ENCODE results near the gene EHMT2. TPM values are rescaled to one million over a fixed set of nuclear protein-coding genes. Genes with fewer than 3 reads are reported as not detected.
"Not testable (repeated sequence)": the region's sequence is repeated elsewhere in the genome, so short reads cannot be mapped to it uniquely, and the experiment has no call there.

The EHMT2 gene
- total RNA-seq, 2 experiments from 2014 or later: 45.5 to 46.0 TPM

DNA sequence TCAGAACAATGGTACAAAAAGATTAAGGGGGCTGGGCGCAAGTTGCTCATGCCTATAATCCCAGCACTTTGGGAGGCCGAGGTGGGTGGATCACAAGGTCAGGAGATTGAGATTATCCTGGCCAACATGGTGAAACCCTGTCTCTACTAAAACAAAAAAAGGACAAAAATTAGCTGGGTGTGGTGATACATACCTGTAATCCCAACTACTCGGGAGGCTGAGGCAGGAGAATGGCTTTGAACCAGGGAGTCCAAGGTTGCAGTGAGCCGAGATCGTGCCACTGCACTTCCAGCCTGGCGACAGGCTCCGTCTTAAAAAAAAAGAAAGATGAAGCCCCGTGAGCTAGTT, 57.7 kb downstream of the EHMT2 start:
- DNase-seq; H3K9me3 Mint-ChIP-seq; H3K27ac Mint-ChIP-seq; intact Hi-C loops (cut with micrococcal nuclease); H3K27me3 Mint-ChIP-seq; H3K4me3 Mint-ChIP-seq: not testable (repeated sequence)
- ChIA-PET POLR2A (interaction anchor here (0.7 to 1.2 kb wide), 2 partner anchors 44 to 166 kb away, joined by 3 to 4 read pairs; partner anchors contain the start of gene VARS1), CTCF (interaction anchor here (1.6 to 2.3 kb wide), 2 partner anchors 110 to 112 kb away, joined by 4 to 8 read pairs; partner anchors contain the start of gene DDAH2)
- Mint-ChIP-seq H3K4me1 (ENCODE audit: low read depth) (peaks cover 25% of the 10 kb centered on the region), H3K36me3 (peaks cover 61% of the 10 kb centered on the region)

- DNase-seq: no peak
- ChIA-PET CTCF (interaction anchor here (0.8 to 2.3 kb wide), 5 partner anchors 9 to 113 kb away, joined by 3 to 8 read pairs (median 4); partner anchors contain the start of gene DDAH2), POLR2A (interaction anchor here (0.8 kb wide), 1 partner anchor 133 kb away, joined by 3 read pairs; the partner anchor contains the start of gene DXO)
- Mint-ChIP-seq H3K36me3 (peaks cover 65% of the 10 kb centered on the region), H3K9me3 (no peaks in the 10 kb centered on the region), H3K4me1 (ENCODE audit: low read depth) (peaks cover 28% of the 10 kb centered on the region), H3K4me3 (peak overlapping the region; percentile 45), H3K27ac (peak overlapping the region; percentile 57), H3K27me3 (no peaks in the 10 kb centered on the region)
- intact Hi-C loops (cut with micrococcal nuclease): no loop called here
These were observed 58.5 kb downstream of the EHMT2 start for GRCh38 chr6:31838968-31839367.

DNA sequence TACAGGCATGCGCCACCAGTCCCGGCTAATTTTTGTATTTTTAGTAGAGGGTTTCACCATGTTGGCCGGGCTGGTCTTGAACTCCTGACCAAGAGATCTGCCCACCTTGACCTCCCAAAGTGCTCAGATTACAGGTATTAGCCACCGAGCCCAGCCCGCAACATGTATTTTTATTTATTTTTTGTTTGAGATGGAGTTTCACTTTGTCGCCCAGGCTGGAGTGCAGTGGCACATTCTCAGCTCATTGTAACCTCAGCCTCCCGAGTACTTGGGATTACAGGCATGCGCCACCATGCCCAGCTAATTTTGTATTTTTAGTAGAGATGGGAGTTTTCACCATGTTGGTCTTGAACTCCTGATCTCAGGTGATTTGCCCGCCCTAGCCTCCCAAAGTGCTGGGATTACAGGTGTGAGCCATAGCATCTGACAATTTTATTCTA, 59.4 kb downstream of the EHMT2 start:
- DNase-seq; intact Hi-C loops (cut with micrococcal nuclease); H3K9me3 Mint-ChIP-seq; H3K27me3 Mint-ChIP-seq: not testable (repeated sequence)
- peak overlapping the region; percentile 97 for H3K4me3 Mint-ChIP-seq
- H3K27ac Mint-ChIP-seq: peak overlapping the region; percentile 60
- CTCF ChIA-PET: interaction anchor here (0.8 to 2.3 kb wide), 3 partner anchors 8 to 108 kb away, joined by 3 to 8 read pairs (median 4); partner anchors contain the start of gene DDAH2
- peaks cover 65% of the 10 kb centered on the region for H3K36me3 Mint-ChIP-seq
- POLR2A ChIA-PET: interaction anchor here (0.6 to 1.6 kb wide), 2 partner anchors 24 to 50 kb away, joined by 3 to 6 read pairs; partner anchors contain the start of gene NEU1
- peaks cover 30% of the 10 kb centered on the region for H3K4me1 Mint-ChIP-seq (ENCODE audit: low read depth)

GRCh38 chr6:31837369-31838113, 60.0 kb downstream of the EHMT2 start:
- Mint-ChIP-seq H3K4me3 (peak overlapping the region; percentile 97), H3K27ac (peak overlapping the region; percentile 97), H3K9me3 (no peaks in the 10 kb centered on the region), H3K4me1 (ENCODE audit: low read depth) (peaks cover 33% of the 10 kb centered on the region), H3K36me3 (peaks cover 66% of the 10 kb centered on the region), H3K27me3 (no peaks in the 10 kb centered on the region)
- POLR2A ChIA-PET: interaction anchor here (0.6 to 2.9 kb wide), 7 partner anchors 10 to 100 kb away, joined by 3 to 8 read pairs (median 4); partner anchors contain the start of genes HSPA1B, NEU1 and VARS1
- intact Hi-C loops (cut with micrococcal nuclease): no loop called here
- no peak for DNase-seq
- CTCF ChIA-PET: interaction anchor here (0.5 to 2.3 kb wide), 5 partner anchors 31 to 240 kb away, joined by 3 to 8 read pairs (median 3); partner anchors contain the start of genes DDAH2 and LSM2

- DNase-seq: no peak
- ChIA-PET CTCF (interaction anchor here (0.5 to 2.1 kb wide), 5 partner anchors 27 to 239 kb away, joined by 3 to 11 read pairs (median 3); partner anchors contain the start of genes LSM2 and NEU1), POLR2A (interaction anchor here (0.6 to 2.9 kb wide), 8 partner anchors 9 to 99 kb away, joined by 3 to 8 read pairs (median 4); partner anchors contain the start of genes HSPA1B, NEU1 and VARS1)
- peak overlapping the region; percentile 97 for H3K4me3 Mint-ChIP-seq
- peaks cover 66% of the 10 kb centered on the region for H3K36me3 Mint-ChIP-seq
- no peaks in the 10 kb centered on the region for H3K9me3 Mint-ChIP-seq
- H3K27ac Mint-ChIP-seq: peak overlapping the region; percentile 97
- intact Hi-C loops (cut with micrococcal nuclease): no loop called here
- peaks cover 34% of the 10 kb centered on the region for H3K4me1 Mint-ChIP-seq (ENCODE audit: low read depth)
- H3K27me3 Mint-ChIP-seq: no peaks in the 10 kb centered on the region
These were observed 60.8 kb downstream of the EHMT2 start for GRCh38 chr6:31836474-31837368.

GRCh38 chr6:31836047-31836473, 61.4 kb downstream of the EHMT2 start:
- H3K4me1 Mint-ChIP-seq (ENCODE audit: low read depth): peaks cover 38% of the 10 kb centered on the region
- intact Hi-C loops (cut with micrococcal nuclease): no loop called here
- no peaks in the 10 kb centered on the region for H3K27me3 Mint-ChIP-seq
- ChIA-PET POLR2A (interaction anchor here (0.6 to 2.9 kb wide), 6 partner anchors 8 to 98 kb away, joined by 3 to 8 read pairs (median 4); partner anchors contain the start of genes HSPA1B and NEU1), CTCF (interaction anchor here (0.6 to 2.1 kb wide), 2 partner anchors 13 to 27 kb away, joined by 5 to 11 read pairs; partner anchors contain the start of gene NEU1)
- peak overlapping the region; percentile 97 for H3K4me3 Mint-ChIP-seq
- no peaks in the 10 kb centered on the region for H3K9me3 Mint-ChIP-seq
- H3K36me3 Mint-ChIP-seq: peaks cover 65% of the 10 kb centered on the region
- no peak for DNase-seq
- peak overlapping the region; percentile 97 for H3K27ac Mint-ChIP-seq

- peak overlapping the region; percentile 97 for H3K27ac Mint-ChIP-seq
- peak overlapping the region; percentile 97 for H3K4me3 Mint-ChIP-seq
- H3K9me3 Mint-ChIP-seq: no peaks in the 10 kb centered on the region
- H3K27me3 Mint-ChIP-seq: no peaks in the 10 kb centered on the region
- ChIA-PET CTCF (interaction anchor here (0.6 to 2.1 kb wide), 3 partner anchors 29 to 118 kb away, joined by 4 to 11 read pairs (median 5); partner anchors contain the start of gene NEU1), POLR2A (interaction anchor here (0.6 to 2.9 kb wide), 13 partner anchors 11 to 293 kb away, joined by 3 to 8 read pairs (median 4); partner anchors contain the start of genes DDAH2, DDX39B, EHMT2 and LSM2)
- intact Hi-C loops (cut with micrococcal nuclease): loop anchor here (1.0 to 5.0 kb wide), 4 partner anchors 20 to 170 kb away; partner anchors contain the start of genes EHMT2, GPANK1, HSPA1A and HSPA1L
- peak; percentile 85 for DNase-seq
- peaks cover 62% of the 10 kb centered on the region for H3K36me3 Mint-ChIP-seq
- peaks cover 40% of the 10 kb centered on the region for H3K4me1 Mint-ChIP-seq (ENCODE audit: low read depth)
These were observed 62.9 kb downstream of the EHMT2 start for GRCh38 chr6:31834367-31835250.

DNA sequence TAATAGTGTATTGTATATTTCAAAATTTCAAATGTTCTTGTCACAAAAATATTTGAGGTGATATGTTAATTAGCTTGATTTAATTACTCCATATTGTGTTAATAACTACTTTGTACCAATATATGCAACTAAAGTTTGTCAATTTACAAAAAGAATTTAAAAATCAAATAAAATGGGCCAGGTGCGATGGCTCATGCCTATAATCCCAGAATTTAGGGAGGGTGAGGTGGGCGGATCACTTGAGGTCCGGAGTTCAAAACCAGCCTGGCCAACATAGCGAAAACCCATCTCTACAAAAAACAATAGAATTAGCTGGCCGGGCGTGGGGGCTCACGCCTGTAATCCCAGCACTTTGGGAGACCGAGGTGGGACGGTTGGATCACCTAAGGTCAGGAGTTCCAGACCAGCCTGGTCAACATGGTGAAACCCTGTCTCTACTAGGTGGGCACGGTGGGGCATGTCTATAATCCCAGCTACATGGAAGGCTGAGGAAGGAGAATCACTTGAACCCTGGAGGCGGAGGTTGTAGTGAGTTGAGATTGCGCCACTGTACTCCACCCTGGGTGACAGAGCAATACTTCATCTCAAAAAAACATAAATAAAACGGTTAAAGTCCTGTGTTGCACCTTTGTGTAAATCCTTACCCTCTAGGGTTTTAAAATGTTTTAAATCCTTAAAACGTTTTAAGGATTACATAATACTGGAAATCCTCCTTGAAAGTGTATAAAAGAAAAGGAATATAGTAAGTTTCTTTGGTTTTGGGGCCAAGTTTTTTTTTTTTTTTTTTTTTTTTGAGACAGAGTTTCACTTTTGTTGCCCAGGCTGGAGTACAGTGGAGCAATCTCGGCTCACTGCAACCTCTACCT, 65.9 kb downstream of the EHMT2 start:
- DNase-seq: no peak
- H3K27ac Mint-ChIP-seq: peak overlapping the region; percentile 91
- no peaks in the 10 kb centered on the region for H3K9me3 Mint-ChIP-seq
- peak overlapping the region; percentile 97 for H3K4me3 Mint-ChIP-seq
- ChIA-PET CTCF (interaction anchor here (1.3 to 4.5 kb wide), 8 partner anchors 12 to 147 kb away, joined by 3 to 28 read pairs (median 6); partner anchors contain the start of genes DDAH2, EHMT2, LSM2 and MSH5), POLR2A (interaction anchor here (1.0 to 2.0 kb wide), 2 partner anchors 25 to 94 kb away, joined by 3 to 7 read pairs; partner anchors contain the start of genes CLIC1 and LSM2)
- peaks cover 33% of the 10 kb centered on the region for H3K36me3 Mint-ChIP-seq
- intact Hi-C loops (cut with micrococcal nuclease): loop anchor here (2.0 to 5.0 kb wide), 2 partner anchors 66 to 285 kb away; partner anchors contain the start of genes ATP6V1G2, EHMT2 and NFKBIL1
- H3K27me3 Mint-ChIP-seq: no peaks in the 10 kb centered on the region
- H3K4me1 Mint-ChIP-seq (ENCODE audit: low read depth): peaks cover 26% of the 10 kb centered on the region

DNA sequence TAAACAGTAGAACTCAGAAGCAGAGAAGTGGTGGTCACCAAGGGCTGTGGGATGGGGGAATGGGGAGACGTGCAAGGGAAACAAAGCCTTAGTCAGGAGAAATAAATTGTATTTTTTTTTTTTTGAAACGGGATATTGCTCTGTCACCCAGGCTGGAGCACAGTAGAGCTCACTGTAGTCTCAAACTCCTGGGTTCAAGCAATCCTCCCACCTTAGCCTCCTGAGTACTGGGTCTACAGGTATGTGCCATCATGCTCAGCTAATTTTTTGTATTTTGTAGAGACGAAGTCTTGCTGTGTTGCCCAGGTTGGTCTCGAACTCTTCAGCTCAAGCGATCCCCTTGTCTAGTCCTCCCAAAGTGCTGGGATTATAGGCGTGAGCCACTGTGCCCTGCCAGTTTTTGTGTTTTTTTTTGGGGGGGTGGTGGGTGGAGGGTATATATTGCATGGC, 66.6 kb downstream of the EHMT2 start:
- ChIA-PET POLR2A (interaction anchor here (0.6 to 2.0 kb wide), 5 partner anchors 14 to 94 kb away, joined by 3 to 7 read pairs (median 4); partner anchors contain the start of genes CLIC1, LSM2 and MSH5), CTCF (interaction anchor here (0.6 to 4.5 kb wide), 16 partner anchors 8 to 150 kb away, joined by 3 to 28 read pairs (median 6); partner anchors contain the start of genes CLIC1, DDAH2, EHMT2 and LSM2)
- no peaks in the 10 kb centered on the region for H3K9me3 Mint-ChIP-seq
- no peak for DNase-seq
- H3K4me3 Mint-ChIP-seq: peak overlapping the region; percentile 97
- intact Hi-C loops (cut with micrococcal nuclease): loop anchor here (1.0 to 5.0 kb wide), 4 partner anchors 58 to 284 kb away; partner anchors contain the start of genes ATP6V1G2, EHMT2 and NFKBIL1
- H3K27ac Mint-ChIP-seq: peak overlapping the region; percentile 91
- peaks cover 26% of the 10 kb centered on the region for H3K36me3 Mint-ChIP-seq
- H3K4me1 Mint-ChIP-seq (ENCODE audit: low read depth): peaks cover 26% of the 10 kb centered on the region
- no peaks in the 10 kb centered on the region for H3K27me3 Mint-ChIP-seq

All from activated CD4-positive, alpha-beta memory T cell treated with anti-CD3 and anti-CD28 coated beads for 36 hours (primary cell).